HG03103 (cell line): ENCODE data around the gene CLSTN1.

Experiments used
- ATAC-seq: cut with Tn5 transposase; IDR thresholded peaks from one replicate; pipeline ENCODE4 v1.9.1; 2021; ENCODE audit warnings: low read depth; ENCODE audit not compliant: unreplicated experiment

Gene CLSTN1

DNA sequence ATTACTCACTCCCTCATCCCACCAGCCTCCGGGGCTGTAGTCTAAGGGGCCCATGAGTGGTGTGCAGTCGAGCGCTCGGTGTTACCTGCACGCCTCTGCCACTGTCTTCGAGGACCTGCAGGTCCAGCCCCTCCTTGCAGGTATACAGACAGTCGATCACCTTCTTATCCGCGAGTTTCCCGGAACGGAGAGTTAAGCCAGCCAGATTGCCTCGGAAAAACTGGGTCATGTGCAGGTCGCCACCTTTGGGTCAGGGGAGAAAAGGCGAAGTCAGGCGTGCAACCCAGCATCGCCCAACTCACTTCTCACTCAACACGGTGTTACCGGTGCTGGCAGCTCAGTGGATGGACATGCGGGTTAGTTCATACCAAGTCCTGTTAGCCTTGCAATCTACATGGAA is 88.0 kb downstream of the CLSTN1 start:
- no peak for ATAC-seq

DNA sequence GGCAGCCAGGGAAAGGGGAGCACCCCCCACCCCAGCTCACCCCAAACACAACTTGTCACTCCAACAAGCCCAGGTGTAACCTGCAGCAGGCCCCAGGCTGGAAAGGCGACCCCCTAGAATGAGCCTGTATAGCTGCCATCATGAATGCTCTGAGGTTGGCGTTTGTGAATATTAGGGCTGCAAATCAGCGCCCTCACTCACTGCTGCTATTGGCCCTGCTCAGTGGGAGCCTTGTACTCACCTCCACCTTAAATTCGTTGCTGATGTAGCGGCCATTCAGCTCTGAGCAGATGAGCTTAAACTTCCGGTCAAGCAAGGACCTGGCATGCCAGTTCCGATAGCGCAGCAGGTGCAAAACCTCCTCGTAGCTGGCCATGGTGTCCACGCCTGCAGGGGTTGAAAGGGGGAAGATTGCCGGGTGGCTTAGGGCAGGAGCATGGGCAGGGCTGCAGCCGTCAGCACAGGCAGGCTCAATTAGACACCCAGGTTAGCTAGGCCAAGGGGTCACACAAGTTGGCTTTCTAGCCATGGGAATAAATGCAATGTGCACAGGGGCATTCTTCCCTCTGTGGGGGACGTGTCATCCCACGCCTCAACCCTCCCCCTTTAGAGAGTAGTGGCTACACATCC is 90.5 kb downstream of the CLSTN1 start:
- no peak for ATAC-seq

DNA sequence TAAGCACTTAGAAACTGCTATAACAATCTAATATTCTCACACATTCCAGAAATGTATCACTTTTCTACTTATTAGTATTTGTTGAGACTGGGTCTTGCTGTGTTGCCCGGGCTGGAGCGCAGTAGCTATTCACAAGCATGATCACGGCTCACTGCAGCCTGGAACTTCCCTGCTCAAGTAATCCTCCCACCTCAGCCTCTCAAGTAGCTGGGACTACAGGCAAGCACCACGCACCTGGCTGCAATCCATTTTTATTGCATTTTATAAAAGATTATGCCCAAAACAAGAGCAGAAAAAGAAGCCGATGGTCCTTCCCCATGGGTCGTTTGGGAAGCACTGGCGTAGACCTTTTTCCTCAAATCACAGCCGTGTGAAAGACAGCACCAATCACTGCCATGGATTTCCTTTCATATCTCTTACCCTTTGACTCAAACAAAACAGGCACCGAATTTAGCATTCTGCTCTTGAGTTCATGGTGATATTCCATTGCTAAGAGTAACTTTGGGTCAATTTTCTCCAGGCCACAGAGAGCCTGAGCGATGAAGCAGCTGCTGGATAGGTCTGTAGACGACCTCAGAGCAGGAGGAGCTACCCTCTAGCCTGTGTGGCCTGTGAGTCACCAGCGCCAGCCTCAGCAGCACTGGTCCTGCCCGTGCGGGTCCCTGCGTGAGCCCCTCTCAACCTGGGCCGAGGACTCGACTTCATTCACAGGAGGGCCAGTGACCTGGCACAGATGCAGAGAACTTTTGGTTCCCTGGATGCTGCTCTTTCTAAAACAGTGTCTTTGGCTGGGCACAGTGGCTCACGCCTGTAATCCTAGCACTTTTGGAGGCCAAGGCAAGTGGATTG is 91.4 kb downstream of the CLSTN1 start:
- no peak for ATAC-seq

DNA sequence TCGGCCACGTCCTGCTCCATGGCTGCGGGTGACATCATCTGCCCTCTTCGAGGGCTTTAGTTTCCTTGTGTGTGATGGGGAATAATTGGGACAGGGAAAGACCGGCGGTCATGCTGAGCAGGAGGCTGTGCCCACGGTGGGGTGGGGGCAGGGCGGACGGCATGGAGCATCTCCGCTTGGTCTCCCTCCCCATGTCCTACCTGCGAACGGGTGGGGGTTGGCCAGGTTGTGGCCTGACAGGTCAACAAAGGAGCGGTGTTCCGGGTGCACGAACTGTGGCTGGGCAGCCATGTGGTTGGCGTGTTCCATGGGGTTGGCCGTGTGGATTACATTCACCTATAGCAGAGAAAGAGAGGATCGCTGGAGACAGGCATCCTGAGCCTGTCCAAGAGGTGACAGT is 92.2 kb downstream of the CLSTN1 start:
- no peak for ATAC-seq

DNA sequence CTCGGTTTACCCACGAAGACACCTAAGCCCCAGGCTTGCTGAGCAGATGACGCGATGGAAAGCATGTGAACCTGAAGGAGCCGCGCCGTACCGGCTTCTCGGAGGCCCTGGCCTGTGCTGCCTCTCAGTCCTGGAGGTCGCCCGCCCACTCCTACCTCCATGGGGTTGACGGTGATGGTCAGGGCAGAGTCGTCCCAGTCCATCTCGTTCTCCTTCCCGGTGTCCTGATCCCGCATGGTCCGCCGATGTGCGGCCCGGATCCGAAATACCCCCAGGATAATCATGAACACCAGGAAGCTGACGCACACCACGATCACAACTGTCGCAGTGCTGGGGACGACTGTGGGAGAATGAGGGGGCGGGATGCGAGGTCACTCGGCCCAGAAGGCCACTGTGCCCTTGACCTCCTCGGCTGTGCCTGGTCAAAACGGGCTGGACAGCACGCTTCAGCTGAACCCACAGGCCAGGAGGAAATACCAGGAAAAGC is 92.7 kb downstream of the CLSTN1 start:
- ATAC-seq = no peak

DNA sequence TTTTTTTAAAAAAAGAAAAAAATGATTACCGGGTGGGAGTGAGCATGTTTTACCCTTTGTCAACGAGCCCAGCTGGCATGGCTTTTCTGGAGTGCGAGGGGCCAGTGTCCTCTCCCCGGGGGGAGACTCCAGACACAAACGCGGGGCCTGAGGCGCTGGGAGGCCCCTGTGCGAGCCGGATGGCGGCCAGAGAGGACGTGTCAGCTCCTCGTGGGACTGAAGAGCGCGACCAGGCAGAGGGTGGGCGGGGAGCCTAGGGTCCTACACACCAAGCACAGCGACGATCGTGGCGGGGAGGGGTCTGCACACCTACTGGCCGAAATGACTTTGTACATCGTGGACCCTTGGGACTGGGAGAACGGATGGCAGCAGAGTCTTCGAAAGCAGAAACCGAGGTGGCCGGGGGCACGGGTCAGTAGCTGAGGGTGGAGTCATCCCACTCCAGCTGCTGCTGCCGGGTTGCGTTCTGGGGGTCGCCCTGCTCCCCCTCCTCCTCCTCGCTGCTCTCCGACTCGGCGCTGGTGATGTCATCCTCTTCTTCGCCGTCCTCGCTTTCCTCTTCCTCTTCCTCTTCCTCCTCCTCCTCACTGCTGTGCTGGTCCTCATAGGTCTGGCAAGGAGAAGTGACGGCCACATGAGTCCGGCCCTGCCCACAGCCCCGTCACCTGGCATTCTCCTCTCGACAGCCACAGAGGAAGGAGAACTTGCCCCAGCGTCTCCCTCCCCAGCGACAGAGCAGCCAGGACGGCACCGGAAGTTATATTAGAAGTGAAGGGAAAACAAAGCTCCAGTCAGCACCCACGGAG is 93.5 kb downstream of the CLSTN1 start:
- ATAC-seq = no peak

DNA sequence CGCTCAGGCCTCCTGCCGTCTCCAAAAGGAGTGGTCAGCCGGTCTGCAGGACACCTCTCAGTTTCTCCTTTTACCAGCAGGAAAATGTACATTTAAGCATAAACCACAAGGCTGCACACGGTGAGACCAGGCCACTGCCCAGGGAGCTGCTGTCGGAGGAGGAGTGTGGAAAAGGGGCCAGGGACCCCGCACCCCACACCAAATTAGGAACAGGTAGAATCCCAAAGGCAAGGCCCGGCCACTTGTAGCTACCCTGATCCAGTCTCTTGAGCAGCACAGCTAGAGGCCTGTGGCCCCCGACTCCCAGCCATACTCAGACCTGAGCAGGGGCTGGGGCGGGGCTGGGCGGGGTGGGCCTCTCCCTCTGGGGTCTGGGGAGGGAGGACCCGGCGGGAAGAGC is 94.2 kb downstream of the CLSTN1 start:
- ATAC-seq = no peak

DNA sequence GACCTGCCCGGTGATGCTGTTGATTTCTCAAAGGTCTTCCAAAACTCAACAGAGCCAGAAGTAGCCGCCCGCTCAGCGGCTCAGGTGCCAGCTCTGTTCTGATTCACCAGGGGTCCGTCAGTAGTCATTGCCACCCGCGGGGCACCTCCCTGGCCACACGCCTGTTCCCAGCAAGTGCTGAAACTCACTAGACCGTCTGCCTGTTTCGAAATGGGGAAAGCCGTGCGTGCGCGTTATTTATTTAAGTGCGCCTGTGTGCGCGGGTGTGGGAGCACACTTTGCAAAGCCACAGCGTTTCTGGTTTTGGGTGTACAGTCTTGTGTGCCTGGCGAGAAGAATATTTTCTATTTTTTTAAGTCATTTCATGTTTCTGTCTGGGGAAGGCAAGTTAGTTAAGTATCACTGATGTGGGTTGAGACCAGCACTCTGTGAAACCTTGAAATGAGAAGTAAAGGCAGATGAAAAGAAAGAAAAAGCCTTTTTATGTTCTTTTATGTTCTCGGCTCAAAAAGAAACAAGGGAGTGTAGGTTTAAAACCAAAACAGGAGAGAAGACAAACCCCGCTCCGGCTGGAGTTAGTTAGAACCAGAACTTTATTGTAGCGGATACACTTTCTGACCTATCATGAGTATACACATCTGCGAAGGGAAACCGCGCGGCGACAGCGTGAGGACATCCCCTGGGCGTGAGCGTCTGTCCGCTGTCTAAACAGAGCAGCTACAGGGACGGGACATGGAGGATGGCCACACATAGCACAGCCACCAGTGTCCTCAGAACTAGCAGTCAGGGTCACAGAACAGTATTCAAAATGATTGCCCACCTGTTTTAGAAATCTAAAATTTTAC is 95.1 kb downstream of the CLSTN1 start:
- ATAC-seq = no peak

DNA sequence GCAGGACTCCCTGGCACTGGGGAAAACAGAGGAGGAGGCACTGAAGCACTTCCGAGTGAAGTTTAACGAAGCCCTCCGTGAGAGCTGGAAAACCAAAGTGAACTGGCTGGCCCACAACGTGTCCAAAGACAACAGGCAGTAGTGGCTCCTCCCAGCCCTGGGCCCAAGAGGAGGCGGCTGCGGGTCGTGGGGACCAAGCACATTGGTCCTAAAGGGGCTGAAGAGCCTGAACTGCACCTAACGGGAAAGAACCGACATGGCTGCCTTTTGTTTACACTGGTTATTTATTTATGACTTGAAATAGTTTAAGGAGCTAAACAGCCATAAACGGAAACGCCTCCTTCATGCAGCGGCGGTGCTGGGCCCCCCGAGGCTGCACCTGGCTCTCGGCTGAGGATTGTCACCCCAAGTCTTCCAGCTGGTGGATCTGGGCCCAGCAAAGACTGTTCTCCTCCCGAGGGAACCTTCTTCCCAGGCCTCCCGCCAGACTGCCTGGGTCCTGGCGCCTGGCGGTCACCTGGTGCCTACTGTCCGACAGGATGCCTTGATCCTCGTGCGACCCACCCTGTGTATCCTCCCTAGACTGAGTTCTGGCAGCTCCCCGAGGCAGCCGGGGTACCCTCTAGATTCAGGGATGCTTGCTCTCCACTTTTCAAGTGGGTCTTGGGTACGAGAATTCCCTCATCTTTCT is 96.7 kb downstream of the CLSTN1 start:
- no peak for ATAC-seq

DNA sequence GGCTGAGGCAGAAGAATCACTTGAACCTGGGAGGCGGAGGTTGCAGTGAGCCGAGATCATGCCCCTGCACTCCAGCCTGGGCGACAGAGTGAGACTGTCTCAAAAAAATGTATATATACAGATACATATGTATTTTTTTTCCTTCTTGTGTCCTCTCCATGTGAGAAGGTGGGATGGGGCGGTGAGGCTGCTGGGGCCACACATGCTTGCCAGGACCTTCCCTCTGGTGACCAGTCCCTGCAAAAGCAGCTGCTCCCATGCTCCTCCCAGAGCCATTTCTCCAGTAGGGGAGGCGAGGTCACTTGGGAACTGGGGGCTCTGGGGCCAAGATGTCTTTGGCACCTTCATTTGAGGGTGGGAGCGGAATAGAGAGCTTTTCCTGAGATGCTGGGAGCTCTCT is 97.4 kb downstream of the CLSTN1 start:
- no peak for ATAC-seq

DNA sequence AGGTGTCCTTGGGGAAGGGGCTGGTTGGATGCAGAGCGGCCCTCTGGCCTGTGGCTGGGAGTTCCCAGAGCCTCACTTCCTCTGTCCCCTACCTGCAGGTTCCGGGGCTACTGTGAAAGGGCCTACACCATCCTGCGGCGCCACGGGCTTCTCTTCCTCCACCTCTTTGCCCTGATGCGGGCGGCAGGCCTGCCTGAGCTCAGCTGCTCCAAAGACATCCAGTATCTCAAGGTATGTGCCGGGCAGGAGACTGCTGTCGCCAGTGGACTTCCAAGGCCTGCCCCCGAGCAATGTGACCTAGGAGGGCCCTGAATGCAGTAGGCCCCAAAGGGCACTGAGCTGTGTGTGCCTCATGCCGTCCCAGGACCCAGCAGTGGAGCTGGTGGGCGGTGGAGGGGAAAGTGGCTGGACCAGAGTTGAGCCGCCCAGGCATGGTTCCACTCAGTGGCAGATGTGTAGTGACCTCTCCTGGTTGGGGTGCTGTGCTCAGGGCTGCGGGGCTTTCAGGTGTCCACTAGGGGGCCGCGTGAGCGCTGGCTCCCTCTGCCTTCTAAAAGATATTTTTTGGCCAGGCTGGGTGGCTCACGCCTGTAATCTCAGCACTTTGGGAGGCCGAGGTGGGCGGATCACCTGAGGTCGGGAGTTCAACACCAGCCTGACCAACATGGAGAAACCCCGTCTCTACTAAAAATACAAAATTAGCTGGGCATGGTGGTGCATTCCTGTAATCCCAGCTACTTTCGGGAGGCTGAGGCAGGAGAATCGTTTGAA is 98.9 kb downstream of the CLSTN1 start:
- ATAC-seq = no peak

DNA sequence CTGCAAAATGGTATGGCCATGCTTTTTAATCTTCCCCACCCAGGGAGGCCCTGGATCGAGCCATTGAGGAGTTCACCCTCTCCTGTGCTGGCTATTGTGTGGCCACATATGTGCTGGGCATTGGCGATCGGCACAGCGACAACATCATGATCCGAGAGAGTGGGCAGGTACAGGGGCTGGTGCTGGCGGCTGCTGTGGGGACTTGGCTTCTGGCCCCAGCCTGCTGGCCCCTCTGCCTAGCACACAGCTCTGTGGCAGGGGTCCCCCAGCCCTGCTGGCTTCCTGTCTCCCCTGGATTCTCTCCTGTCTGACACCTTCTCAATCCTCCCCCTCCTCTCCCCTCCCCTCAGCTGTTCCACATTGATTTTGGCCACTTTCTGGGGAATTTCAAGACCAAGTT is 99.8 kb downstream of the CLSTN1 start:
- no peak for ATAC-seq

DNA sequence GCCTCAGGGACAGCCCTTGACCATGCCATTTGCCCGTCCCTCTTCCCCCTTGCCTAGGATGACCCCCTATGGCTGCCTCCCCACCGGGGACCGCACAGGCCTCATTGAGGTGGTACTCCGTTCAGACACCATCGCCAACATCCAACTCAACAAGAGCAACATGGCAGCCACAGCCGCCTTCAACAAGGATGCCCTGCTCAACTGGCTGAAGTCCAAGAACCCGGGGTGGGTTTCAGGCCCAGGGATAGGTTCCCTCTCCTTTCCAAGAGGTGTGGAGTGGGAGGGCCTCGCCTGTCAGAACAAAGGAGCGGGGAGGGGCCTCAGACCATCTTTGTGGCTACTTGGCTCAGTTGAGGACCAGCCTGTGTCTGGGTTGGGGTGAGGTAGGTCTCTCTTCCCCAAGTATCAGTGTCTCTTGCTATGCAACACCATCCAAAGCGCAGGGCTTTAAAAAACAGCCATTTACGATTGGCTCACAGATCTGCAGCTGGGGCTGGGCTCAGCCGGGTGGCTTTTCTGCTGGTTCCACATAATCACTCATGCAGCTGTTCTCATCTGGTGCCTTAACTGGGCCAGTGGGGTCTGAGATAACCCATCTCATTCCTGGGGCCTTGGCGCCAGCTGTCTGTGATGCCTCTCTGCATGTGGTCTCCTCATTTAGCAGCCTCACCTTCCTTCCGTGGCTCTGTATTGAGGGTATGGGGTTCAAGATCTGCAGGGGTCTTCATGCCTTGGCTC is 100.5 kb downstream of the CLSTN1 start:
- ATAC-seq = no peak

DNA sequence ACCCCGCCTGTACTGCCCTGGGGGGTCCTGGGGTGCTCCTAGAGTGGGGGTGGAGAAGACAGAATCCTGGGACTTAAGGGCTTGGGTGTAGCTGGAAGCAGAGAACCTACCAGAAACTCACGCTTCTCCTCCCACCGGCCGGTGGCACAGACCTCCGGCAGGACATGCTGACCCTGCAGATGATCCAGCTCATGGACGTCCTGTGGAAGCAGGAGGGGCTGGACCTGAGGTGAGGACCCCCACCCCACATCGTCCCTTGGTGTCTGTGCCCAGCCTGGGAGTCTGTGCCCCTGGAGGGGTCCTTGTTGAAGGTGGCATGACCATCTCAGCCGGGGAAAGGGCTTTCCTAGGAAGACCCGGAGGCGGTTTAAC is 101.4 kb downstream of the CLSTN1 start:
- ATAC-seq = no peak

DNA sequence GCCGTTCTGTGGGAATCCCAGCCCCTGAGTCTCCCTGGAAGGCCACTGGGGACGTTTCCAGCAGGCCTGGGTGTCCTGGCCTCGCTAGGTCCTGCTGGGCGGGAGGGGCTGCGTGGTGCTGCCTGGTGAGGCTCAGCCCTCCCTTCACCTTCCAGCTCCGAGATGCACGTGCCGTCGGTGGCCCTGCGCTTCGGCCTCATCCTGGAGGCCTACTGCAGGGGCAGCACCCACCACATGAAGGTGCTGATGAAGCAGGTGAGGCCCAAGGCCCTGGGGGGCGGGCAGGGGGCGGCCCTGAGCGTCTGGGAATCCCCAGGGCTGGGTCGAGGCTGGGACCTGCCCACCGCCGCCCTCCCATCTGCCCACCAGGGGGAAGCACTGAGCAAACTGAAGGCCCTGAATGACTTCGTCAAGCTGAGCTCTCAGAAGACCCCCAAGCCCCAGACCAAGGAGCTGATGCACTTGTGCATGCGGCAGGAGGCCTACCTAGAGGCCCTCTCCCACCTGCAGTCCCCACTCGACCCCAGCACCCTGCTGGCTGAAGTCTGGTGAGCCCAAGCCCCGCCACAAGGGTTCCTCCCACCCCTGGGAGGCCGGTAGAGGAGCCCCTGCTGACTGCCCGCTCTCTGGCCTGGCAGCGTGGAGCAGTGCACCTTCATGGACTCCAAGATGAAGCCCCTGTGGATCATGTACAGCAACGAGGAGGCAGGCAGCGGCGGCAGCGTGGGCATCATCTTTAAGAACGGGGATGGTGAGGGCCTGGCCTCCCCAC is 102.0 kb downstream of the CLSTN1 start:
- no peak for ATAC-seq

DNA sequence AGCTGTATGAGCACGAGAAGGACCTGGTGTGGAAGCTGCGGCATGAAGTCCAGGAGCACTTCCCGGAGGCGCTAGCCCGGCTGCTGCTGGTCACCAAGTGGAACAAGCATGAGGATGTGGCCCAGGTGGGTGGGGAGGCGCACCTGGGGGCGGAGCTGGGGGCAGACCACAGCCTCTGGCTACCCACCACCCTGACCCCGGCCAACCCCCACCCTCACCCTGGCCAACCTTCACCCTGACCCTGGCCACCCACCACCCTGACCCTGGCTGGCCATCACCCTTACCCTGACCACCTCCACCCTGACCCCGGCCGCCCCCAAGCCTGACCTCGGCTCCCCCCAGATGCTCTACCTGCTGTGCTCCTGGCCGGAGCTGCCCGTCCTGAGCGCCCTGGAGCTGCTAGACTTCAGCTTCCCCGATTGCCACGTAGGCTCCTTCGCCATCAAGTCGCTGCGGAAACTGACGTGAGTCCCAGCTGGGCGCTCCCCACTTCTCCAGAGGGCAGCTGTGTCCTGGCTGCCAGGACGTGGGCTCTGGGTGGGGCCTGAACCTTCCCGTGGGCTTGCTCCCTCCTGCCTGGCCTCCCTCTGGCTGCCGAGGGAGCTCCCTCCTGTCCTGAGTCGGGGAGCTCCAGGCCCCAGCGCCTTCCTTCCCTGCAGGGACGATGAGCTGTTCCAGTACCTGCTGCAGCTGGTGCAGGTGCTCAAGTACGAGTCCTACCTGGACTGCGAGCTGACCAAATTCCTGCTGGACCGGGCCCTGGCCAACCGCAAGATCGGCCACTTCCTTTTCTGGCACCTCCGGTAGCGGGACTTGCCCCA is 102.8 kb downstream of the CLSTN1 start:
- no peak for ATAC-seq
